ACHN (cell line): ENCODE measurements around the gene SEC11C.

Experiments used
- DNase-seq: peaks from one replicate; pipeline ENCODE4 v3.0.0-alpha.2; 2015
- in situ Hi-C: cut with HindIII; loops from 2 replicates; pipeline ENCODE4 v1.10.0; 2017; ENCODE audit warnings: low sequenced_read_pairs, low pct_ligation_motif_present, low pct_unique_long_range_greater_than_20kb

The SEC11C gene

DNA sequence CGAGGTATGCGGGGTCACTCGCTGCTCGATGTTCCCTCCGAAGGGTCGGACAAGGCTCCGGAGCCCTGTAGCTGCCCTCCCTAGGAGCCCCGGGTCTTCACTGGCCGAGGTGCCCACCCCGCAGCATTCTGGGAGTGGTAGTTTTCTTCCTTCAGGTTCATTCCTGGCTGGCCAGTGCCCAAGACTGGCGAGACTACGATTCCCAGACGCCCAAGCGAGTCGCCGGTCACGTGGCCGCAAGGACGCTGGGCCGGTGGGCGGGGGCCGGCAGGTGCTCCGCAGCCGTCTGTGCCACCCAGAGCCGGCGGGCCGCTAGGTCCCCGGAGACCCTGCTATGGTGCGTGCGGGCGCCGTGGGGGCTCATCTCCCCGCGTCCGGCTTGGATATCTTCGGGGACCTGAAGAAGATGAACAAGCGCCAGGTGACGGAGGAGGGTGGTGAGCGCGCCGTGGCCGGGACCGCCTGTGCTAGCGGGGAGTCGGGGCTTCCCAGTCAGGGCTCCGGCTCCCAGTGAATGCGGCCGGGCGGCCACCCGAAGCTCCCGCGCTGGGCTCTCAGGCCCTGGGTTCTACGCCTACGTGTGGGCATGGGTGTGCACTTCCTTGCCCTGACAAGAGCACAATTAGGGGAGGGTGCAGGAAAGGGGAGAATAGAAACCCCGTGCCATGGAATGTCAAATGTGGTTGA is at the start of gene SEC11C:
Gene SEC11C (plus strand): TSS at position 270 of the 687 bp plus-strand sequence. CDS start 65 bp downstream, at position 335.
- peak; percentile 95 for DNase-seq
- in situ Hi-C loops = no loop called here

DNA sequence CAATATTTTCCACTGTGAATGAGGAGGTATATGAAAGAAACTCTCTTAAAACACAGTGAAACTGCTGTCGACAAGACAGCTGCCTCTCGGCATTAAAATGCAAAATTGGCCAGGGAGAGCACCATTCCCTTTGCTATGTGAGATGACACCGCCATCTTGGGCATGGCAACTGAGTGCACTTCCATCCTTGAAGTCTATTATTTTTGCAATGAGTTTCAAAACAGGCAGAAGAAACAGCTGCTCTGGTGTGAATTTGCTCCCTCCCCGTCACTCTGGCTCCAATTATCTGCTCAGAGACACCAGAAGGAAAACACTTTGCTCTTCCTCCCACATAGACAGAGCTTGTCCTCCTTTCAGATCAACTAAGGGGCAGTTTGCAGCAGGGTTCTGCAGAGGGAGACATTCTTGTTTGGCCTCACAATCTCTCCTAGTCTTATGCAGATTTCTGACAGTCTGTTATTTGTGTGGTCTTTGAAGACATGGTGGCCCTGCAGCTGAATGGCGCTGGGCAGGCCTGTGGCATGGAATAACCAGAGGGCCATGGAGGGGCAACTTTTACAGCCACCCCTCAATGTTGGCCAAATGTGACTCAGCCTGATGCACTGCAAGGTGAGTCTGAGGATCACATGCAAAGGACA is 48.6 kb upstream of the SEC11C start:
- no peak for DNase-seq
- in situ Hi-C loops = no loop called here

DNA sequence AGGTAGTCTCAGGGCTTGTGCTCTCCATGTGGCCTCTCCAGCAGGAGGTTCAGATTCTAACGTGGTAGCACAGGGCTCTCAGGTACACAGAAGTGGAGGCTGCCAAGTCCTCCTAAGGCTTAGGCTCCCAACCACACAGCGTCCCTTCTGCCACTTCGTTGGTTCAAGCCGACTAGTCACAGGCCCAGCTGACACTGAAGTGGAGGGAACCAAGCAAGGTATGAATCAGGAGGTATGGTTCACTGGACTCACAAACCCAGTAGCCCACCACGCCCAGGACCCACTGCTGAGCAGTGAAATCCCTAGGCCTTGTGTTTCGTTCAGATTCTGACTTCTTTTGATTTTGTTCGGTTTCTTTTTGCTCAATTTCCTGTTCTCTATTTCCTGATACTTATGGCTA is 46.0 kb upstream of the SEC11C start:
- in situ Hi-C loops = no loop called here
- DNase-seq = no peak

DNA sequence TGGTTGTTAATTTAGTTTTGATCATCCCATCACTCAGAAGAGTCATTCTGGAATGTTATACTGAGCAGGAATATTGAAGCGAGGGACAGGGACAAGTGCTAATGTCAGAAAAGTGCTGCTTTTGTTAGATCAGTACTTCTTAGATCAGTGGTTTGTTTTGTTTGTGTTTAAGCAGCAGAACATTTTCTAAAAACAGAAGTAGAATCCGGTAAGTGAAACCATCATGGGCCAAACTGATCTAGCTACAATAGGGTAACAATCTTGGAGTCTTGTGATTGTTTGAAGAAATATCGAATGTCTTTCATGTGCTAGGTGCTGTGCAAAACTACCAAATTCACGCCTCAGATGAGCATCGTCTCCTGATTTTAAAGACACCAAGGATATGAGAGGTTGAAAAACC is 45.1 kb upstream of the SEC11C start:
- no peak for DNase-seq
- in situ Hi-C loops = no loop called here

DNA sequence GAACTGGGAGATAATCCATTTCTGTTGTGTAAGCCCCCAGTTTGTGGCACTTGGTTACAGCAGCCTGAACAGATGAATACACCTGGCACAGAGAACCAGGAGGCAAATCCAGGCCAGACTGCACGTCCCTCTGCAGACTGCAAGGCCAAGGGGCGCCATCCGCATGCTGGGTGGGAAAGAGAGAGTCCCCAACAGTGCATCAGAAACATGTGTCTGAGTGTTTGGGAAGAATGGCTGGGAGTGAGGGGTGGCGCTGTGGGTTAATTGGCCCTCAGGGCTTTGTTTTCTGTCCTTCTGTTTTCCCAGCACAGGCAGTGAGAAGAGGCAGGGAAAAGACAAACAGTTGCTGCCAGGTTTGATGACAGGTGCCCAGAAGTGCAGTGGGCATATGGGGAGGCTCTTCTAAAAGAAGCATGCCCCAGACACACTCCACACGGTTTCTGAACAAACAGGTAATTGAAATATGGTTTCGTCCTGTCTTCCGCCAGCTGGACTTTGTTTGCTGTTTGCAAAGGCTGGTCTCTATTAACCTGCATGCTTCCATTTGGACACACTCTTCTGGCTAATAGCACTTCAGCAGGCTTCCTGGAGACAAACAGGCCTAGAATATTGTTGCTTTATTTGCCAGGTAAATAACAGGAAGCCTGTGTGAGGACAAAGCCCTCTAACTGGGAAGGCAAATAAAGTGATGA is 43.4 kb upstream of the SEC11C start:
- DNase-seq = no peak
- in situ Hi-C loops = no loop called here

DNA sequence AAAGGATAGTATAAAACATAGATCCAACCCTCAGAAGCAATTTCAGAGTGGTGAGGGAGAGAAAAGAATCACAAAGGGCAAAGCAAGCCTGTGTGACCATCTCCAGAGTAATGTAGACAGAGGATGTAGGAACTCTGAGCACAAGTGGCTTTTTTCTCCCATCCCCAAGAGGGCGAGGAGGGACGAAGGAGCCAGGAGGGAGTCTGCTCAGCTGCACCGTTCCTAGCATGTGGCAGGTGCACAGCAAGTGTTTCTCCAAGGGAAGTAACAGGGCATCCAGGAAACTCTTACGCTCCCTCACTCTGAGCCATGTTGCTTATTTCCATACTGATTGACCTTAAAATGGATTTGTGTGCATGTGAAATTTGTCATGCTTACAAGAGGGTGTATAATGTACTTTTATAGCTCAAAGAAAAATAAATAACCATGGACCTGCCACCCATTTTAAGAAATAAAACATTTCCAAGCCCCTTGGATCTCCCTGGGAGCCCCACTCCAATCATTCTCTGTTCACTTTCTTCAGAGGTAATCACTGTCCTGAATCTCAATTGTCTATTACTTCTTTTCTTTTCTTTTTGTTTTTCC is 37.8 kb upstream of the SEC11C start:
- in situ Hi-C loops = no loop called here
- no peak for DNase-seq

DNA sequence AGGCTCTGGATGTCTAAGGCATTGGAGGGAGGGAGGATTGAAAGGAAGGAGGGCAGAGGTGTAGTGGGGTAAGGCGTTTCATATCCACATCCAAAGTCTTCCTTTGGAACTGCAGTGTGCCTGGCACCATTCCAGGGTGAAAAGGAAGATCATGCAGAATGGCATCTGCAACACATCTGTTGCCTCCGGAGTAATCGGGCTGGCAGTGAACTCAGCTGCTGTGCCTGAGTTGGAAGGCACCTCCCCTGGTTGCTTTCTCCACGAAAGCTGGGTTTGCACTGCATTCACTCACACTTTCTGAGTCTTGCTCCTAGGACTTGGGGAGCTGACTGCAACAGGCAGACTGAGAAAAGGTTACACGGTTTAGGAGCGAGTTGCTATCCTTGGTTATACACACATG is 30.3 kb upstream of the SEC11C start:
- DNase-seq = no peak
- in situ Hi-C loops = no loop called here

DNA sequence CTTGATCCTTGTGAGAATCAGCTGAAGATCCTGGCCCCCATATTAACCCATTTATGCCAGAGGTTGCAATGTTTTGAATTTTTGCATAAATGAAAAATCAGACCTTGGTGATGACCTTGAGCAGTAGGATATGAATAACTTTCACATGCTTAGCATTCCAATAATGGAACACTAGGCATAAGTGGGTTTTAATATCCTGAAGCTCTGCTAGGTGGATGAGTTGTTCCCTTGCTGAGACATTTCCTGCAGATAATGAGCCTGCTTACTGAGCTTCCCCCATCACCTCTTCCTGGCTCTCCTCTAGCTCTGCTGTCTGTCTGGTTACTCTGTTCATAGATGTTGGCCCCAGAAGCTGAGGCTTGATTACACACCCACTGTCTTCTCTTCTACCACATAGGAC is 25.5 kb upstream of the SEC11C start:
- no peak for DNase-seq
- in situ Hi-C loops = no loop called here

DNA sequence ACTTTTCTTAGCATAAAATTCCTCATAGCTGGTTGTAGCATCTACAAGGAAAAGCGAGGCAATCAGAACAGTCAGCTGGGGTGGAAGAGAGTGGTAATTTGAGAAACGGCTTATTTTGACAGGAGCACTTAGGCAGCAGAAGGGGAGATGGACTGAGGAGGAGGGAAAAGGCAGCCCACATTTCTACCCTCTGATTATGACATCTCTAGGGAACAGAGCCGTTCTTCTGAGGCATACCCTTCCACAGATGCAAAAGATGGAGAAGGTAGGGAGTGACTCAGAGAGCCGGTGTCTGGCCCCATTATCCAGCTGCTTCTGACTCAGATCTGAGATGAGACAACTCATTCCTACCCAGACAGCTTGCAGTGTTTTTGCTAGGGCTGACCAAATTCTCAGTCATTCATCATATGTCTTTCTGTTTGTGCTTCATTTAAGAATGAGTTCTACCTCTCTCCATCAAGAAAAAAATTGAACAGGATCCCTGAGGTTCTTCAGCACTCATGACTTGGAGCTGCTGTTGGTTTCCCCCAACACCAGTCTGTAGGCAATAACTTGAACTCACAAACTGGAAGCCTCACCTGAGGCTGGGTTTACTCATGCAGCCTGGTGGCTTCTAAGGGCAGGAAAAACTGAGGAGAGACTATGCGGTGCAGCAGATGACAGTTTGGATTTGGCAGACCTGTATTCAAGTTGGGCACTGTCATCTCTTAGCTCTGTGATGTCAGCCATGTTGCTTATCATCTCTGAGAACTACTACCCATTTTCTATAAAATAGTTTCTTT is 15.9 kb upstream of the SEC11C start:
- DNase-seq = peak; percentile 55
- in situ Hi-C loops = no loop called here

DNA sequence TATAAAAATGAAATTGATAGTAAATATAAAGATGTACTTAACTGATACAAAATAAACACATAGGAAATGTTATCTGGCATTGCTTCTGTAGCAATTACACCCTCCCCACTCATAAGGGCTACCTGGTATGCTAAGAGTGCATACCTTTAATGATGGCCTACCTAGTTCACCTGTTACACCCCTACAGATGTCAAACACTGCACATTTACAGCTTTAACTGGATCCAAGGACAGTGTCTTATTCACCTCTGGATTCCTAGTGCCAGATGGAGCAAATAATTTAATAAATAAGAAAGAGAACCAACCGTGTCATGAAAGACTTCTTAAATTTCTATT is 15.3 kb upstream of the SEC11C start:
- in situ Hi-C loops = no loop called here

DNA sequence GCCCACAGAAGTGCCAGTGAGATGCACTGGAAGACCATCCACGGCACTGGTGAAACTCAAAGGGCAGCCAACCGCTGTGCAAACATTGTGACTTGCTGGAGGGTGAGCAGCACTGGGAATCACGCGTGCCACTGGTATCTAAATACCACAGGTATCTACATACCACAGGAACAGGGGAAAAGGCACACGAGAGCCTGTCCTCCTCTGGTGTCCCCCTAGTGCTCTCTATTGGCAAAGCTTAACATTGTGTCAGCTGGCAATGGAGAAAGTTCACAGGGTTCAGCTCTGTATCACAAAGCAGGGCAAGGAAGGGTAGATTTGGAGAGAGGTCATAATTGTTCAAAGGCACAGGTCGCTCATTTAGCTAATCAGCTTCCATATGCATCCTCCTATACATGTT is 12.6 kb upstream of the SEC11C start:
- in situ Hi-C loops = no loop called here
- no peak for DNase-seq

More for the DNA sequence above, 15.3 kb upstream of the SEC11C start:
- no peak for DNase-seq

DNA sequence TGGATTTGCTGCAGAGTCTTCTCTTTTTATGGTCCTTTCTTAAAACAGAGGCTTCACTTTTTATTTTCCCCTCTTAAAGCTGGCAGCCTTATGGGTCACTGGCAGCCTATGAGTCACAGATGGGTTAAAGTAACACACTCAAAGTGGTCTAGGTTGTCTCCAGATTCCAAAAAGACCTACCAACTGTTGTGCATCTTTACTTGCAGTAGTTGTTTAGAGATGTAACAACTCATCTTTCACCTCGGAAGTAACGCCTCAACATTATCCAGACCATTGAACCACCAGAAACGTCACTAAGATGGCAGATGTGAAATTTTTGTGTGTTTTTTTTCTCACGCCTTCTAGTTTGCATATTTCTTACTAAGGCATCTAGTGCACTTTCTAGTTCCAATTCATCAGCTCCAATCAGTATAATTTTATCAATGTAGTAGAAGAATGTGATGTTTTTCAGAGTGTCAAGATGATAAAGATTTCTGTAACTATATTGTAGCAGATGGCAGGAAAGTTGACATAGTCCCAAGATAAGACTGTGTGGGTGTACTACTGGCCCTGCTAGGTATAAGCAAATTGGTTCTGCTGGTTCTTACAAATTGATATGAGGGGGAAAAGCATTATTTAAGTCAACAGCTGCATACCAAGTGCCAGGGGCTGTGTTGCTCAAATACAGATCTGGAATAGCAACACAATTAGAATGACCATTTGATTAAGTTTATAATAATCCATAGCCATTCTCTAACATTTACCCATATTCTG is 9.6 kb upstream of the SEC11C start:
- in situ Hi-C loops = no loop called here

DNA sequence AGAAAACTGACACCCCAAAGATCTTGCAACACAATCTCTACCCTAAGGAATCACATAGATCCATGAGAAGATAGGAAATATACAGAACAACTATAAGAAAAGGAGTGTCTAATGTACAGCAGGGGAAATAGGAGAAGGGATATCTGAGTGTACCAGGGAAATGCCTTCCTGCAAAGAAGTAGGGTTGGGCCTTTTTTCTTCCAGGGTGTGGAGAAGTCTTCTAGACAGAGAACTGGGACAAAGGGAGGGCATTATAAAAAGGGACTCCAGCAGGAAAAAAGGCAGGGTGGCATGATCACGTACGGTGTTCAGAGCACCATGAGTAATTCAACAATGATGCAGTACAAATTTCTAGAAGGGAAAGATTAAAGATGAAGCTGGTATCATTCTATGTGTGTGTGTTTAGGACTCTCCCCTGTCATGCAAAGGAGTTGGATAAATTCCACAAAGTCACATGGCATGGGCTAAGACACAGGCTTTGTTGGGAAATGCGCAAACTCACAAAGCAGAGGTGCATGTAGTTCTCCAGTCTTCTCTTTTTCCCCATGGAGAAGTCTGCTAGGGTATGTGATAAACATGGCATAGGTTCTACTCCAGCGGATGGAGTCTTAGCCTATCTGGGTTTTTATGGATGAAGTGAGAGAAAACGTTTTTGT is 6.7 kb upstream of the SEC11C start:
- in situ Hi-C loops = no loop called here
- no peak for DNase-seq

More for the DNA sequence above, 9.6 kb upstream of the SEC11C start:
- DNase-seq = no peak

DNA sequence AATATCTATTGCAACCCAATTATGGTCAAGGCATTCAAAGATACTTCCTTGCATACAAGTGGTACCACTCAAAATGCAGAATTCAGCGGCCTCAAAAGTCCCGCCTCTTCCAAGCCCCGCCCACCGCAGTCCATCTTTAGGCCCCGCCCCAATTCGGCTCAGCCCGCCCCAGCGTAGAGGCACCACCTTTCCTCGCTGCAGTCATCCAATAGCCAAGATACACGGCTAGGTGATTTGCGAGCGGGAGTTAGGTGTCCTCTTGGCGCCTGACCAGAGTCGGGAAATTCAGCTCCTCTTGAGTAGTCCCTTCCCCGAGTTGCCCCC is 431 bp upstream of the SEC11C start:
- DNase-seq = peak; percentile 85
- in situ Hi-C loops = no loop called here

DNA sequence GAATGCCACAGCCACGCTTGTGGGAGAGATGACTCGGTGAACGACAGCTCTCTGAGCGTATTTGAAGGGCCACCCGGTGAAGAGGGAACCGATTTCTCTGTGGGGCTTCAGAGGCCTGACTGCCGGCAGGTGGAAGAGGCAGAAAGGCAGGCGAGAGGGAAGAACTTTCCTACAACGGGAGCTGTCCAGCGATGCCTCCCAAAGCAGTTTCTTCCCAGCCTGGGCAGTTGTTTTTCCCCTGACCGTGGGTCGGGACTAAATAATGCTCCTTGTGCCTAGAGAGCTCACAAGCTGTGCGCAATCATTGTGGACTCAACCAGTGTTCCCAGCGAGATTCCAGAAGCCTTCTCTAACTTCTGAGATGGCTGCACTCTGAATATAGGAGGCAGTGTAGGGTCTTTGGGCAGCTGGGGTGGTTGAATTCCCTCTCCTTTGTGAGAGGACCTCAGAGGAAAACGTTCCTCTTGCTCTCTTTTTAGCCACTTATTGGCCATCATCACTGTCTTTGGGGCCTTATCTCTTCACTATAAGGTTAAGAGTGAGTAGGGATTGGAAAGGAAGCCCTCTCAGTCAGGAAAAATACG is 710 bp downstream of the SEC11C start:
- peak; percentile 54 for DNase-seq
- in situ Hi-C loops = no loop called here

DNA sequence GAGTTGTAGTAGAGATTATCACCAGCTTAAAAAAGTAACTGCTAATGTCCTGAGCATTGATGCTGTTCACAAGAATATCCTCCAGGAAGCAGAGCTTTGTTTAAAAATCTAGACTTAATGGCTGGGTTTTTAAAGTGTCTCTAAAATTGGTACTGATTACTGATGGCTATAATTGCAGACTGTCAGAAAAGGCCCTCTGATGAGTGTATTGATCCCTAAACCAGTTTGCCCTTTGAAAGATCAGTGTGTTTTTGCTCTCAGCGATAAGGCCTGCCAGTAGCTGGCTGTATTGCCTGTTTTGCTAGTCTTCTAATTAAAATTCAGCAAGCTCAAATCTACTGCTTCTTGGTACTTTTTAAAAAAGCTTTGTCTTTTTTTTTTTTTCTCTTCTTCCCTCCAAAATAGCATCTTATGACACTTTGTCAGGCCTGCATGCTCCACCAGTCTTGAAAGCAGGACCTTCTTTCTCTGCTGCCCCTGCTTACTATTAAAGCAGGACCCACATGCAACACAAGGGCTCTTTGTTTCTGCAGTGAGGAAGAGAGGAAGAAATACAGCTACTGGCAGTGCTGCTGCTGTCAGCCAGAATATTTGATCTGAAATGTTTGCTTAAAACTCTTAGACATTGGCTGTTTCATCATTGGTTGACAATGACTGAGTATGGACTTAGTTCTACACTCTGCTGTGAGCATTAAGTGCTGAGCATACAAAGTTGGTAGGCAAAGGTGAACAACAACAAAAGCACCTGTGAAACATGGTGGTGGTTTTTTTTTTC is 1.8 kb downstream of the SEC11C start:
- in situ Hi-C loops = no loop called here
- no peak for DNase-seq

DNA sequence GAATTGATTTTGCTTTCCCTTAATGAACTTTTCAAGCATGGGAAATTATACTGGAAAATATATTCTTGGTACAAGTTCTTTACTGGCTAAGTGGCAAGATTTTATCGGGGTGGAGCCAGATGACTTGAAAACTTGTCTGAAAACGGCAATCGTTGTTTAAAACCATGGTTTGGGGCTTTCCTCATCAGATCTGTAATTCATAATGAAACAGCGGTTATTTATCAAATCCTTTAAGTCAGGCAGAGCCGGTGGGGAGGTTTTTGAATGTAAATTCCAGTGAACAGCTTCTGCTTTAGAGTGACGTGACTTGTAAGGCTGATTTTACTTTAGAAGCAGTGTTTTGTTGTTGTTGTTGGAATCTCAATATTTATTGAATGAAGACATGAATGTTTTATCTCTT is 2.6 kb downstream of the SEC11C start:
- in situ Hi-C loops = no loop called here
- no peak for DNase-seq
